ENCODE results near the gene SEC61B. TPM values are rescaled to one million over a fixed set of nuclear protein-coding genes. Genes with fewer than 3 reads are reported as not detected.

SEC61B gene
- total and polyA plus RNA-seq, 2 donors (not counting 3 experiments of a cell fraction or from before 2014, with no cell fraction given): 242 to 594 TPM

DNA sequence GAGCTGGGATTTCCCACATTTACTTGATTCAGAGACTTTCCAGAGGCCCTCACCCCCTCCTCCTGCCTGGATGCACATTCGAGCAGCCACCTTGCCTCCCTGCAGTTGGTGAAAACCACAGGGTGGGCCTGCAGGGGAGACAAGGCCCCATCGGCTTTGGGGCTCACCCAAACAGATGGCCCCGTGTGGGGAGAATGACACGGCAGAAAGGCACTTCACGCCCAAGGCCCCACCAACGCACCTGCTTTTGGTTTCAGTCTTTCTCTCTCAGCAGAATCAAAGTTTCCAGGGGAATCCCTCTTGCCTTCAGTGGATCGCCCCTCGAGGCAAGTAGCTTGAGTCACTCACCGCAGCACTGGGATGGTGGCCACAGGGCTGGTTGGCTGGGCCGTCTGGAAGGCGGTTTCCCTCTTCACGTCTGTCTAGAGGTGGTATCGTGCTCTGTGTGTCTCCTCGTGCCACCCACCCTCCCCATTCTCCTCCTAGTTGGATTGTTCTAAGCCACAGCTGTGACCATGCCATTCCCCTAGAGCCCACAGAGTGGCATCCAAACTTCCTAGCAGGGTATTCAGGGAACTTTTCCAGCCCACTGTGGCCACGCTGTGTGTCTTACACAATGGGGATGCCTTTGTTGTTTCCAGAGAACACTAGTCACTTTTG, 31.8 kb downstream of the SEC61B start:
- H3K4me2 ChIP-seq (ENCODE audit: insufficient read depth, low read length): no peak overlapping the region
- no peak overlapping the region for H3K4me3 ChIP-seq (replicated peaks in 1 of 3; ENCODE audit: insufficient read depth in 1 of 3, low read depth in 1 of 3, low read length in 3 of 3)
- H3K27ac ChIP-seq (ENCODE audit: insufficient read depth, low read depth, low read length): no peak overlapping the region
- H3K27me3 ChIP-seq (ENCODE audit: control insufficient read depth in 2 of 2, insufficient read depth in 2 of 2, low read length in 2 of 2): no peaks in the 10 kb centered on the region
- H2AFZ ChIP-seq (ENCODE audit: low read depth, low read length): no peak overlapping the region
- CTCF ChIA-PET: no interaction called here
- no peak for FAIRE-seq
- H3K79me2 ChIP-seq (ENCODE audit: control insufficient read depth, insufficient read depth, low read length): no peaks in the 10 kb centered on the region
- no peak for TF ChIP-seq FOS (IDR thresholded peaks at IDR 0.05; ENCODE audit: borderline replicate concordance, insufficient read depth, low read length)
- TF ChIP-seq, protein P1, sequence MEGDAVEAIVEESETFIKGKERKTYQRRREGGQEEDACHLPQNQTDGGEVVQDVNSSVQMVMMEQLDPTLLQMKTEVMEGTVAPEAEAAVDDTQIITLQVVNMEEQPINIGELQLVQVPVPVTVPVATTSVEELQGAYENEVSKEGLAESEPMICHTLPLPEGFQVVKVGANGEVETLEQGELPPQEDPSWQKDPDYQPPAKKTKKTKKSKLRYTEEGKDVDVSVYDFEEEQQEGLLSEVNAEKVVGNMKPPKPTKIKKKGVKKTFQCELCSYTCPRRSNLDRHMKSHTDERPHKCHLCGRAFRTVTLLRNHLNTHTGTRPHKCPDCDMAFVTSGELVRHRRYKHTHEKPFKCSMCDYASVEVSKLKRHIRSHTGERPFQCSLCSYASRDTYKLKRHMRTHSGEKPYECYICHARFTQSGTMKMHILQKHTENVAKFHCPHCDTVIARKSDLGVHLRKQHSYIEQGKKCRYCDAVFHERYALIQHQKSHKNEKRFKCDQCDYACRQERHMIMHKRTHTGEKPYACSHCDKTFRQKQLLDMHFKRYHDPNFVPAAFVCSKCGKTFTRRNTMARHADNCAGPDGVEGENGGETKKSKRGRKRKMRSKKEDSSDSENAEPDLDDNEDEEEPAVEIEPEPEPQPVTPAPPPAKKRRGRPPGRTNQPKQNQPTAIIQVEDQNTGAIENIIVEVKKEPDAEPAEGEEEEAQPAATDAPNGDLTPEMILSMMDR (IDR thresholded peaks at IDR 0.05; ENCODE audit: extremely low read depth in 1 of 2, insufficient read depth in 1 of 2, low read depth in 1 of 2, low read length in 2 of 2): no peak
- no peak for TF ChIP-seq POLR2A (IDR thresholded peaks at IDR 0.05; ENCODE audit: low read depth, low read length)
- no peak for TF ChIP-seq POLR2AphosphoS5 (IDR thresholded peaks at IDR 0.05; ENCODE audit: insufficient read depth, low read depth, low read length)
- no peaks in the 10 kb centered on the region for H3K4me1 ChIP-seq (ENCODE audit: control insufficient read depth, extremely low read depth, insufficient read depth, low read length)
- BruUV-seq (replicated peaks): no TSS peak
- H3K9ac ChIP-seq (replicated peaks; ENCODE audit: extremely low read depth, insufficient read depth, low read length): no peak overlapping the region
- H3K9me1 ChIP-seq (replicated peaks; ENCODE audit: control insufficient read depth, extremely low read depth, insufficient read depth, low read length): no peaks in the 10 kb centered on the region
- H3K9me3 ChIP-seq (replicated peaks; ENCODE audit: control insufficient read depth, insufficient read depth, low read length): no peaks in the 10 kb centered on the region
- DNase-seq (ENCODE audit: low read depth, low spot score): no peak
- dilution Hi-C loops (cut with MboI; ENCODE audit: extremely low pct_ligation_motif_present, low sequenced_read_pairs) (no loop called here), intact Hi-C loops (cut with micrococcal nuclease) (no loop called here)
- no peaks in the 10 kb centered on the region for H4K20me1 ChIP-seq (replicated peaks; ENCODE audit: control insufficient read depth, extremely low read depth, insufficient read depth, low read length)
- POLR2A ChIA-PET: no interaction called here
- no peaks in the 10 kb centered on the region for H3K36me3 ChIP-seq (ENCODE audit: control insufficient read depth in 2 of 2, extremely low read depth in 1 of 2, insufficient read depth in 2 of 2, low read length in 2 of 2)

DNA sequence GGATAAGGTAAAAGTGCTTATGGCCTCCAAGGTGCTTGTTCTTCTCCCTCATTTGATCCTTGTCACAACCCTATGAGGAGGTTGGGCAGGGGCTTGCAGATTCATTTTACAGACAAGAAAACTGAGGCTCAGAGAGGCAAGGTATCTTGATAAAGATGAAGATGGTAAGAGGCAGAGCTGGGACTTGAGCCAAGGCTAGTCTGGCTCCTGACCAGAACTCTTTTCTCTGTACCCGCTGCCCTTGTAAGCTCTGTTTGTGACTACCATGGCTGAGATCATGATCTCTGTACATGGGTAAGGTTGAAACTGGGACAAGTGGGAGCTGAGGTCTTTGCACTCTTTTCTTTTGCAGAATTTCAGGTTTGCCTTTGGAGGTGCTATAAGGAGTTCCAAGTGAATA, 33.6 kb downstream of the SEC61B start:
- no peak for FAIRE-seq
- H3K4me2 ChIP-seq (ENCODE audit: insufficient read depth, low read length): no peak overlapping the region
- no peak overlapping the region for H3K9ac ChIP-seq (replicated peaks; ENCODE audit: extremely low read depth, insufficient read depth, low read length)
- no peaks in the 10 kb centered on the region for H4K20me1 ChIP-seq (replicated peaks; ENCODE audit: control insufficient read depth, extremely low read depth, insufficient read depth, low read length)
- intact Hi-C loops (cut with micrococcal nuclease): no loop called here
- dilution Hi-C loops (cut with MboI; ENCODE audit: extremely low pct_ligation_motif_present, low sequenced_read_pairs): no loop called here
- ChIA-PET CTCF (interaction anchor here (1.5 kb wide), 1 partner anchor 71 kb away, joined by 4 read pairs; no protein-coding TSS in a partner anchor), POLR2A (no interaction called here)
- no peaks in the 10 kb centered on the region for H3K9me3 ChIP-seq (replicated peaks; ENCODE audit: control insufficient read depth, insufficient read depth, low read length)
- H3K27me3 ChIP-seq (ENCODE audit: control insufficient read depth in 2 of 2, insufficient read depth in 2 of 2, low read length in 2 of 2): no peaks in the 10 kb centered on the region
- H3K4me1 ChIP-seq (ENCODE audit: control insufficient read depth, extremely low read depth, insufficient read depth, low read length): no peaks in the 10 kb centered on the region
- no peak overlapping the region for H3K4me3 ChIP-seq (replicated peaks in 1 of 3; ENCODE audit: insufficient read depth in 1 of 3, low read depth in 1 of 3, low read length in 3 of 3)
- H3K9me1 ChIP-seq (replicated peaks; ENCODE audit: control insufficient read depth, extremely low read depth, insufficient read depth, low read length): no peaks in the 10 kb centered on the region
- DNase-seq (ENCODE audit: low read depth, low spot score): no peak
- H3K79me2 ChIP-seq (ENCODE audit: control insufficient read depth, insufficient read depth, low read length): no peaks in the 10 kb centered on the region
- TF ChIP-seq FOS (IDR thresholded peaks at IDR 0.05; ENCODE audit: borderline replicate concordance, insufficient read depth, low read length) (no peak), JUN (IDR thresholded peaks at IDR 0.05; ENCODE audit: borderline replicate concordance, insufficient read depth, insufficient read length, low read depth) (no peak), MYC (IDR thresholded peaks at IDR 0.05; ENCODE audit: low read depth, low read length) (no peak), POLR2AphosphoS5 (IDR thresholded peaks at IDR 0.05; ENCODE audit: insufficient read depth, low read depth, low read length) (no peak), POLR2A (IDR thresholded peaks at IDR 0.05; ENCODE audit: low read depth, low read length) (no peak), GATA2 (IDR thresholded peaks at IDR 0.05; ENCODE audit: insufficient read depth, insufficient read length, low read depth, low read length) (no peak), EZH2 (IDR thresholded peaks at IDR 0.05; ENCODE audit: borderline replicate concordance, low read depth, low read length, severe bottlenecking) (no peak)
- TF ChIP-seq, protein P1 (IDR thresholded peaks at IDR 0.05; ENCODE audit: extremely low read depth in 1 of 2, insufficient read depth in 1 of 2, low read depth in 1 of 2, low read length in 2 of 2): no peak
- TF ChIP-seq, protein P2, sequence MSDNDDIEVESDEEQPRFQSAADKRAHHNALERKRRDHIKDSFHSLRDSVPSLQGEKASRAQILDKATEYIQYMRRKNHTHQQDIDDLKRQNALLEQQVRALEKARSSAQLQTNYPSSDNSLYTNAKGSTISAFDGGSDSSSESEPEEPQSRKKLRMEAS (IDR thresholded peaks at IDR 0.05; ENCODE audit: insufficient read depth, insufficient read length): no peak
- H2AFZ ChIP-seq (ENCODE audit: low read depth, low read length): no peak overlapping the region
- no peaks in the 10 kb centered on the region for H3K36me3 ChIP-seq (ENCODE audit: control insufficient read depth in 2 of 2, extremely low read depth in 1 of 2, insufficient read depth in 2 of 2, low read length in 2 of 2)
- H3K27ac ChIP-seq (ENCODE audit: insufficient read depth, low read depth, low read length): no peak overlapping the region
- BruUV-seq (replicated peaks): no TSS peak

All from endothelial cell of umbilical vein (primary cell).